Subcutaneous adipose tissue (tissue), 4 donors: ENCODE measurements around the gene TCP11L2. TPM values are rescaled to one million over a fixed set of nuclear protein-coding genes. Genes with fewer than 3 reads are reported as not detected.

ENCODE experiments used
- CTCF ChIP-seq: fragments of 450-650 bp; IDR thresholded peaks from one replicate; pipeline ENCODE4 v1.5.1; 2016; ENCODE audit warnings: low read depth, mild to moderate bottlenecking, control low read depth, antibody characterized with exemption, moderate library complexity
- total RNA-seq, 4 donors: library from RNA; depleted of rRNA; stranded (reverse); fragments of >200 nt; gene quantifications; one replicate each; pipeline ENCODE4 v1.1.0, GENCODE V29; 2016

The TCP11L2 gene
- total RNA-seq = 10 to 100 TPM; 25.2 to 48.8 (median 38.8) TPM

- no peak for TF ChIP-seq CTCF
Observed at GRCh38 chr12:106302401-106303201, at the start of gene TCP11L2. Gene TCP11L2, plus strand, starts transcription at chr12:106302733. Its CDS starts 8,343 bp downstream, at chr12:106311076.

GRCh38 chr12:106254724-106255123 lies 47.8 kb upstream of the TCP11L2 start:
- no peak for TF ChIP-seq CTCF

GRCh38 chr12:106255493-106255892 lies 47.0 kb upstream of the TCP11L2 start:
- TF ChIP-seq CTCF = no peak

GRCh38 chr12:106255952-106256351 lies 46.6 kb upstream of the TCP11L2 start:
- TF ChIP-seq CTCF = no peak

- TF ChIP-seq CTCF = no peak
Observed at GRCh38 chr12:106256524-106256923, 46.0 kb upstream of the TCP11L2 start.

GRCh38 chr12:106258226-106258625 lies 44.3 kb upstream of the TCP11L2 start:
- TF ChIP-seq CTCF = no peak

GRCh38 chr12:106258935-106259334 lies 43.6 kb upstream of the TCP11L2 start:
- TF ChIP-seq CTCF = no peak
